HepG2 (cell line): Measurements from ENCODE around the gene CADPS2. TPM values are rescaled to one million over a fixed set of nuclear protein-coding genes. Genes with fewer than 3 reads are reported as not detected.
A peak's percentile ranks its signal among the peaks of the same experiment; 100 is the strongest.

Experiments
- ATAC-seq: fragments of 200-7000 bp; cut with Tn5 transposase; 3 replicates; pipeline ENCODE4 v1.9.1; 2020; ENCODE audit warnings: mild to moderate bottlenecking, moderate library complexity
- BruUV-seq: library from RNA; stranded (reverse); fragments of 400-500 nt; replicated peaks from 2 replicates; lab custom pipeline; 2021; lab: Mats Ljungman, UMichigan
- CTCF ChIA-PET: fragments of 300-600 bp; formaldehyde crosslinking; extraction: SDS; loops from one replicate; lab custom pipeline; 2021; ENCODE audit warnings: low total read pairs, inconsistent platforms, low intra/inter-chr PET ratio; lab: Yijun Ruan, JAX
- POLR2A ChIA-PET: fragments of 350-600 bp; sonication (Branson Sonifier 250); formaldehyde crosslinking; loops from one replicate; lab custom pipeline; 2020; ENCODE audit warnings: antibody characterized with exemption, inconsistent platforms; lab: Yijun Ruan, JAX
- DNase-seq: peaks from one replicate; pipeline ENCODE4 v3.0.0-alpha.2; 2015; ENCODE audit warnings: low spot score
- FAIRE-seq: peaks from 3 replicates; lab custom pipeline; 2011; peaks lifted over from hg19 to GRCh38; lab: Jason Lieb, UNC
- H2AFZ ChIP-seq: one replicate; pipeline ENCODE4 v1.6.1; 2011; ENCODE audit warnings: low read length, inconsistent platforms
- H3K27ac ChIP-seq: fragments of 300-600 bp; 3 replicates; pipeline ENCODE4 v1.8.0; 2011; ENCODE audit warnings: mixed run types, mild to moderate bottlenecking, mixed read lengths, low read length, inconsistent platforms; ENCODE audit not compliant: insufficient read depth; ENCODE audit errors: extremely low read length
- H3K27me3 ChIP-seq, 2 experiments: fragments of 200-600 bp in 1 of 2; 2 replicates in 1 of 2; 3 replicates in 1 of 2; pipeline versions ENCODE4 v1.6.0 to v1.8.0; 2011; ENCODE audit warnings: low read length in 2 of 2, mild to moderate bottlenecking in 2 of 2, moderate library complexity in 2 of 2, inconsistent platforms in 1 of 2; ENCODE audit not compliant: insufficient read depth in 2 of 2, control insufficient read depth in 1 of 2
- H3K36me3 ChIP-seq, 2 experiments: fragments of 200-600 bp in 1 of 2; replicated peaks in 1 of 2; 2 replicates in 1 of 2; 3 replicates in 1 of 2; pipeline versions ENCODE4 v1.5.1 to v1.8.0; 2011; ENCODE audit warnings: low read length in 2 of 2, inconsistent platforms in 1 of 2; ENCODE audit not compliant: insufficient read depth in 2 of 2, control insufficient read depth in 1 of 2
- H3K4me1 ChIP-seq: 2 replicates; pipeline ENCODE4 v1.5.1; 2012; ENCODE audit warnings: low read length, inconsistent platforms; ENCODE audit not compliant: insufficient read depth
- H3K4me2 ChIP-seq: 2 replicates; pipeline ENCODE4 v1.6.0; 2011; ENCODE audit warnings: low read depth, low read length, inconsistent platforms
- H3K4me3 ChIP-seq, 3 experiments: fragments of 200-600 bp in 1 of 3; sonication (generic), shearing (Covaris generic) in 1 of 3; replicated peaks in 1 of 3; 2 replicates each; pipeline ENCODE4 v1.5.1; 2011 to 2016; ENCODE audit warnings: low read length in 3 of 3, inconsistent platforms in 2 of 3, low read depth in 2 of 3, mild to moderate bottlenecking in 2 of 3, control low read depth in 1 of 3, mixed read lengths in 1 of 3; ENCODE audit not compliant: insufficient read depth in 1 of 3
- H3K79me2 ChIP-seq: one replicate; pipeline ENCODE4 v1.6.1; 2011; ENCODE audit warnings: low read length, inconsistent platforms; ENCODE audit not compliant: insufficient read depth
- H3K9ac ChIP-seq: 2 replicates; pipeline ENCODE4 v1.6.0; 2011; ENCODE audit warnings: mild to moderate bottlenecking, low read depth, low read length, inconsistent platforms; ENCODE audit not compliant: insufficient read depth
- H3K9me3 ChIP-seq: 2 replicates; pipeline ENCODE4 v1.5.1; 2012; ENCODE audit warnings: mild to moderate bottlenecking, low read length
- H4K20me1 ChIP-seq: 2 replicates; pipeline ENCODE4 v1.6.0; 2011; ENCODE audit warnings: inconsistent platforms, mild to moderate bottlenecking, low read length, moderate library complexity; ENCODE audit not compliant: insufficient read depth
- HDAC2 ChIP-seq: sonication (generic); formaldehyde crosslinking; IDR thresholded peaks from 2 replicates; pipeline ENCODE4 v1.4.0; 2020; ENCODE audit warnings: missing genetic modification reagents
- HNF1A ChIP-seq, 2 experiments: sonication (generic) in 1 of 2; formaldehyde crosslinking in 1 of 2; IDR thresholded peaks; 2 replicates each; pipeline versions ENCODE4 v1.4.0 to v1.6.1; 2016 to 2020; ENCODE audit warnings: borderline replicate concordance in 1 of 2, low read depth in 1 of 2, mild to moderate bottlenecking in 1 of 2, missing genetic modification reagents in 1 of 2
- MAX ChIP-seq: IDR thresholded peaks from 2 replicates; pipeline ENCODE4 v1.6.1; 2012; ENCODE audit warnings: inconsistent platforms
- MBNL3 ChIP-seq: fragments of 250-450 bp; sonication (Bioruptor Pico); conservative IDR thresholded peaks from 2 replicates; pipeline ENCODE4 v1.8.0; 2022; ENCODE audit warnings: mild to moderate bottlenecking, inconsistent platforms
- ZKSCAN8 ChIP-seq: IDR thresholded peaks from 2 replicates; pipeline ENCODE4 v1.6.1; 2016; ENCODE audit warnings: borderline replicate concordance, missing genetic modification reagents, missing compliant biosample characterization
- ZNF160 ChIP-seq: sonication (generic); formaldehyde crosslinking; IDR thresholded peaks from 2 replicates; pipeline ENCODE4 v1.8.0; 2022; ENCODE audit warnings: mild to moderate bottlenecking, inconsistent platforms, missing genetic modification reagents
- ZNF34 ChIP-seq: sonication (generic); formaldehyde crosslinking; IDR thresholded peaks from 2 replicates; pipeline ENCODE4 v1.4.0; 2020; ENCODE audit warnings: mild to moderate bottlenecking, missing genetic modification reagents, borderline replicate concordance
- ZNF646 ChIP-seq: sonication (generic); formaldehyde crosslinking; IDR thresholded peaks from 2 replicates; pipeline ENCODE4 v1.9.0; 2021; ENCODE audit warnings: mild to moderate bottlenecking, missing genetic modification reagents
- WGBS: methylation state at CpG from one replicate; pipeline ENCODE4 v1.1.6; 2017; ENCODE audit warnings: low lambda C conversion rate; 5-methylcytosine and 5-hydroxymethylcytosine counted together
- in situ Hi-C: cut with HindIII; loops from 2 replicates; pipeline ENCODE4 v1.10.0; 2017; ENCODE audit warnings: low pct_unique_long_range_greater_than_20kb; ENCODE audit not compliant: extremely low pct_ligation_motif_present
- intact Hi-C: fragments of 100-400 bp; cut with micrococcal nuclease; formaldehyde crosslinking; loops from one replicate; pipeline ENCODE4 v1.10.0; 2022; ENCODE audit not compliant: unreplicated experiment
- polyA plus RNA-seq, 8 experiments: library from polyadenylated mRNA; depleted of rRNA in 3 of 8; stranded (reverse) in 7 of 8; unstranded in 1 of 8; fragments of >200 nt; fragmentation: Illumina TruSeq in 4 of 8; extraction: Trizol in 4 of 8; gene quantifications; 2 replicates each; pipeline versions ENCODE4 v1.2.1 to v1.2.3, GENCODE V29; 2011 to 2016; ENCODE audit warnings: low read depth in 4 of 8, missing spikeins in 1 of 8, mixed read lengths in 1 of 8; ENCODE audit not compliant: insufficient read depth in 1 of 8
- total RNA-seq, 5 experiments: library from RNA; depleted of rRNA; stranded (reverse); fragments of >200 nt; fragmentation: Illumina TruSeq; extraction: Trizol; gene quantifications; 2 replicates each; pipeline ENCODE4 v1.2.3, GENCODE V29; 2016; ENCODE audit warnings: low read depth in 1 of 5
- TF ChIP-seq, protein P1 (sequence below): IDR thresholded peaks from 2 replicates; pipeline ENCODE4 v1.6.1; 2016; ENCODE audit warnings: low read depth, control low read depth

CADPS2 gene
- total and polyA plus RNA-seq, 2 of the 13 experiments (the other 11 are each of a cell fraction or from before 2014, with no cell fraction given): 17.6 to 43.8 TPM

GRCh38 chr7:122316467-122317388 is 569.5 kb downstream of the CADPS2 start:
- FAIRE-seq (no peak), ATAC-seq (peak; percentile 87), DNase-seq (peak; percentile 29)
- peaks cover 4 to 49% of the 10 kb centered on the region in 2 experiments; a peak in 4 of 5 replicates for H3K27me3 ChIP-seq
- no peaks in the 10 kb centered on the region for H3K9me3 ChIP-seq
- 55% methylated on average over 55 of the region's 71 CpGs for WGBS
- H3K4me3 ChIP-seq: peak overlapping the region; percentile 29 to 58 (median 38); a peak in 5 of 6 replicates
- no peak overlapping the region for H2AFZ ChIP-seq
- H3K79me2 ChIP-seq: no peaks in the 10 kb centered on the region
- H4K20me1 ChIP-seq: no peaks in the 10 kb centered on the region
- in situ Hi-C loops: no loop called here
- no peak overlapping the region for H3K27ac ChIP-seq
- no peaks in the 10 kb centered on the region for H3K36me3 ChIP-seq
- H3K4me1 ChIP-seq: peaks cover 15% of the 10 kb centered on the region
- no TSS peak for BruUV-seq
- ChIA-PET POLR2A (interaction anchor here (0.6 kb wide), 1 partner anchor 18 kb away, joined by 3 read pairs; no protein-coding TSS in a partner anchor), CTCF (no interaction called here)
- peak overlapping the region; percentile 66 for H3K4me2 ChIP-seq
- intact Hi-C loops: no loop called here
- no peak overlapping the region for H3K9ac ChIP-seq
- TF ChIP-seq ZNF160 (CRISPR knock-in tag) (no peak), HNF1A (IDR thresholded peaks at IDR 0.05; ENCODE audit: low read depth) (no peak), HNF1A (CRISPR knock-in tag; IDR thresholded peaks at IDR 0.05; ENCODE audit: borderline replicate concordance) (no peak), HDAC2 (CRISPR knock-in tag) (no peak), ZNF34 (no peak), ZNF646 (CRISPR knock-in tag) (no peak), ZKSCAN8 (CRISPR knock-in tag) (no peak), MBNL3 (CRISPR knock-in tag) (no peak), MAX (peak; percentile 45; the same call in 1 of the 2 replicates)
- TF ChIP-seq, protein P1, sequence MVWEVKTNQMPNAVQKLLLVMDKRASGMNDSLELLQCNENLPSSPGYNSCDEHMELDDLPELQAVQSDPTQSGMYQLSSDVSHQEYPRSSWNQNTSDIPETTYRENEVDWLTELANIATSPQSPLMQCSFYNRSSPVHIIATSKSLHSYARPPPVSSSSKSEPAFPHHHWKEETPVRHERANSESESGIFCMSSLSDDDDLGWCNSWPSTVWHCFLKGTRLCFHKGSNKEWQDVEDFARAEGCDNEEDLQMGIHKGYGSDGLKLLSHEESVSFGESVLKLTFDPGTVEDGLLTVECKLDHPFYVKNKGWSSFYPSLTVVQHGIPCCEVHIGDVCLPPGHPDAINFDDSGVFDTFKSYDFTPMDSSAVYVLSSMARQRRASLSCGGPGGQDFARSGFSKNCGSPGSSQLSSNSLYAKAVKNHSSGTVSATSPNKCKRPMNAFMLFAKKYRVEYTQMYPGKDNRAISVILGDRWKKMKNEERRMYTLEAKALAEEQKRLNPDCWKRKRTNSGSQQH (CRISPR knock-in tag): no peak
